Measurements from ENCODE around the gene LZTR1. TPM values are rescaled to one million over a fixed set of nuclear protein-coding genes. Genes with fewer than 3 reads are reported as not detected.

The LZTR1 gene
- total RNA-seq, 1 donor from 2014 or later = 91.5 TPM

DNA sequence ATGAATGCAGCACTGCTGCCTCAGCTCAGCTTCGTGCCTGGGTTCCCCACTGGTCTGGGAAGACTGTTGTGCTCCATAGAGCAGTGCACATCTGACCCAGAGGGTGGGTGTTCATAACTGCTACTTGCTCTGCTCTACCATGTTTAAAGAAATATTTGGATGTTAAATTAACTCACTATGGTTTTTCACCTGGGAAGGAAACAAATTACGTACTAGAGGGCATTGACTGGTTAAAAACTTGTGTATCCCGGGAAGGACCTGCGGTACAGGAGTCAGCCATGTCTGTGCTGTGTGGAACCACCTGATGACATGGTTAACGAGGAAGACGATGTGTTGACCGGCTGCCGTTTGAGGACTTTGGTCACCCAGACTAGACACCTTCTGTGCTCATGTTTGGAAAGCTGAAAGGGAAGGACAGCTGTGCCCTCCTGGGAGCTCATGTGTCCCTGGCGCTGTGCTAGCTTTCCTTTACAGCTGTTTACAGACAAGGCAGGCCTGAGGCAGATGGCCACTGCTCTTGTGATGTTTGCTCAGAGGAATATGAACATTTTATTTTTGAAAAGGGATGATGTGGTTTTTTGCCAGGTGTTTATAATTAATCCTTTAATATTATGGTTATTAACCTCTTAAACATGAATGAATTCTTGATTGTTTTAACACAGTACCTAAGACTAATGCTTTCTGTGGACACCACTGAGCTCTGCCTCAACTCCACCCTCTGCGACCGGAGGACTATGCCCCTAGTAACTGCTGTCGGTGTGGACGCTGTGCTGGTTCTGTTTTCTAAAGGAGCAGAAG lies 29.4 kb upstream of the LZTR1 start:
- peaks cover 12% of the 10 kb centered on the region for H3K4me1 Mint-ChIP-seq (ENCODE audit: unreplicated experiment)
- DNase-seq (ENCODE audit: extremely low spot score, unreplicated experiment) = no peak
- H3K36me3 Mint-ChIP-seq (ENCODE audit: unreplicated experiment) = peaks cover 27% of the 10 kb centered on the region
- no peak overlapping the region for H3K4me3 Mint-ChIP-seq (ENCODE audit: unreplicated experiment)
- H3K9me3 Mint-ChIP-seq (ENCODE audit: unreplicated experiment) = no peaks in the 10 kb centered on the region
- peak overlapping the region; percentile 5 for H3K27ac Mint-ChIP-seq (ENCODE audit: unreplicated experiment)
- TF ChIP-seq, protein P1, sequence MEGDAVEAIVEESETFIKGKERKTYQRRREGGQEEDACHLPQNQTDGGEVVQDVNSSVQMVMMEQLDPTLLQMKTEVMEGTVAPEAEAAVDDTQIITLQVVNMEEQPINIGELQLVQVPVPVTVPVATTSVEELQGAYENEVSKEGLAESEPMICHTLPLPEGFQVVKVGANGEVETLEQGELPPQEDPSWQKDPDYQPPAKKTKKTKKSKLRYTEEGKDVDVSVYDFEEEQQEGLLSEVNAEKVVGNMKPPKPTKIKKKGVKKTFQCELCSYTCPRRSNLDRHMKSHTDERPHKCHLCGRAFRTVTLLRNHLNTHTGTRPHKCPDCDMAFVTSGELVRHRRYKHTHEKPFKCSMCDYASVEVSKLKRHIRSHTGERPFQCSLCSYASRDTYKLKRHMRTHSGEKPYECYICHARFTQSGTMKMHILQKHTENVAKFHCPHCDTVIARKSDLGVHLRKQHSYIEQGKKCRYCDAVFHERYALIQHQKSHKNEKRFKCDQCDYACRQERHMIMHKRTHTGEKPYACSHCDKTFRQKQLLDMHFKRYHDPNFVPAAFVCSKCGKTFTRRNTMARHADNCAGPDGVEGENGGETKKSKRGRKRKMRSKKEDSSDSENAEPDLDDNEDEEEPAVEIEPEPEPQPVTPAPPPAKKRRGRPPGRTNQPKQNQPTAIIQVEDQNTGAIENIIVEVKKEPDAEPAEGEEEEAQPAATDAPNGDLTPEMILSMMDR (IDR thresholded peaks at IDR 0.05) = no peak
- no peaks in the 10 kb centered on the region for H3K27me3 Mint-ChIP-seq (ENCODE audit: unreplicated experiment)

DNA sequence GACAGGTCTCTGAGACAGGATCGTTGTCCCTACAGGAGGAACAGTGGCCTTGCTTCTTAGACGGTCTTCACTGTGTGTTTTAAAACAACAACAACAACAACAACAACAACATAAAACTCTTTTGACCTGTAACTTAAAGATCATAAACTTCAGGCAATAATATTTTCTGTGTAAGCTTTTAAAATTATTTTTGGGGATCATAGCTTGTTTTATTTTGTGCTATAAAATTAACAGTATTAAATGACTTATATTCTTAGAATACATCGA lies 28.8 kb upstream of the LZTR1 start:
- H3K27ac Mint-ChIP-seq (ENCODE audit: unreplicated experiment) = no peak overlapping the region
- H3K27me3 Mint-ChIP-seq (ENCODE audit: unreplicated experiment) = no peaks in the 10 kb centered on the region
- no peak for DNase-seq (ENCODE audit: extremely low spot score, unreplicated experiment)
- H3K9me3 Mint-ChIP-seq (ENCODE audit: unreplicated experiment) = no peaks in the 10 kb centered on the region
- H3K4me3 Mint-ChIP-seq (ENCODE audit: unreplicated experiment) = no peak overlapping the region
- peaks cover 27% of the 10 kb centered on the region for H3K36me3 Mint-ChIP-seq (ENCODE audit: unreplicated experiment)
- peaks cover 13% of the 10 kb centered on the region for H3K4me1 Mint-ChIP-seq (ENCODE audit: unreplicated experiment)
- TF ChIP-seq, protein P1 (IDR thresholded peaks at IDR 0.05) = no peak

DNA sequence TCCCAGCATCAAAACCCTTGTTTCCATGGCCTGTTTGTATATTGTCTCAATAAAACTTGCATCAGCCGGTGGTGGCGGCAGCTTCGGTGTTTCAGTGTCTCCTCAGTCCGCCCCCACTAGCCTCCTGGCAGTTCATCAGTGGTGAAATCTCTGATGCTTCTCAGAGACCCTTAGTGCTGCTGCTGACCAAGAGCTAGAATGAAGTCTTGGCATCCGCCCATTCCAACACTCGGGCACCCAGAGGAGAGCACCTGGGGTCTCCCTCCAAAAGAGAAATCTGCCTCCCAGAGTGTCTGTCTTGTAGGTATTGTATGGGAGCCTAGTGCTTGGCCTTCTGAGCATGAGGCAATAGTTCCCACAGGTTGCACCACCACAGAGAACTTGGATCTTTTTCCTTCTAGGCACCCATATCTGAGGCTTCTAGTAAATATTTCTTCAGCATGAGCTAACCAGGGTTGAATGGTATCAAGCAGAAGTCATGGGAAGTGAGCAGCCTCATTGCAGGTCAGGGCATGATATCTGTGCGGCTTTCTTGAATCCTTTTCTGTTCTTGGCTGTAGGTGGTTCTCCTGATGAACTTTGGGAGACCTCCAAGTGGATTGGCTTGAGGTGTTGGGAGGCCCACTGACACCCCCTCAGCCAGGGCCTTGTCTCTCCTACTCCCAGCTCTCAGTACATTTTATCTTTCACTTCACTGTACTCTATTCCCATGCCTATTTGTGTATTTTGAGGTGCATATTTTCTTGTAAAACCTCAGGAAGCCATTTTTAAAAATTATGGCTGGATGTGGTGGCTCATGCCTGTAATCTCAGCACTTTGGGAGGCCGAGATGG lies 28.2 kb upstream of the LZTR1 start:
- TF ChIP-seq, protein P1 (IDR thresholded peaks at IDR 0.05) = no peak
- DNase-seq (ENCODE audit: extremely low spot score, unreplicated experiment) = no peak
- no peaks in the 10 kb centered on the region for H3K27me3 Mint-ChIP-seq (ENCODE audit: unreplicated experiment)
- no peak overlapping the region for H3K27ac Mint-ChIP-seq (ENCODE audit: unreplicated experiment)
- H3K4me1 Mint-ChIP-seq (ENCODE audit: unreplicated experiment) = peaks cover 14% of the 10 kb centered on the region
- H3K4me3 Mint-ChIP-seq (ENCODE audit: unreplicated experiment) = no peak overlapping the region
- H3K36me3 Mint-ChIP-seq (ENCODE audit: unreplicated experiment) = peaks cover 27% of the 10 kb centered on the region
- no peaks in the 10 kb centered on the region for H3K9me3 Mint-ChIP-seq (ENCODE audit: unreplicated experiment)

DNA sequence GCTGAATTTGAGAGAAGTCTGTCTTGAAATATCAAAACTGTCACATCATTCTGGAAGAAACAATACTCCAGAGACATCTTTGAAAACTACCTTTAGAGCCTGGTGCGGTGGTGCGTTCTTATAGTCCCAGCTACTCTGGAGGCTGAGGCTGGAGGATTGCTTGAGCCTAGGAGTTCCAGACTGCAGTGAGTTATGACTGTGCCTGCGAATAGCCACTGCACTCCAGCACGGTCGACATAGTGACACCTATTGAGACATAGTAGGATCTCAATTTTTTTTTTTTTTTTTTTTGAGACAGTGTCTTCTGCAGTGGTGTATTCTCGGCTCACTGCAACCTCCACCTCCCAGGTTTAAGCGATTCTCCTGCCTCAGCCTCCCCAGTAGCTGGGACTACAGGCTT lies 26.5 kb upstream of the LZTR1 start:
- TF ChIP-seq, protein P1 (IDR thresholded peaks at IDR 0.05) = no peak
- Mint-ChIP-seq H3K27me3 (ENCODE audit: unreplicated experiment) (no peaks in the 10 kb centered on the region), H3K36me3 (ENCODE audit: unreplicated experiment) (peaks cover 20% of the 10 kb centered on the region), H3K4me1 (ENCODE audit: unreplicated experiment) (peaks cover 14% of the 10 kb centered on the region), H3K27ac (ENCODE audit: unreplicated experiment) (no peak overlapping the region), H3K4me3 (ENCODE audit: unreplicated experiment) (no peak overlapping the region), H3K9me3 (ENCODE audit: unreplicated experiment) (no peaks in the 10 kb centered on the region)
- no peak for DNase-seq (ENCODE audit: extremely low spot score, unreplicated experiment)

All from osteocyte (in vitro differentiated cells).